HepG2 (cell line): ENCODE data around the gene UTP11. TPM values are rescaled to one million over a fixed set of nuclear protein-coding genes. Genes with fewer than 3 reads are reported as not detected.

Source experiments
- ATAC-seq: fragments of 200-7000 bp; cut with Tn5 transposase; 3 replicates; pipeline ENCODE4 v1.9.1; 2020; ENCODE audit warnings: mild to moderate bottlenecking, moderate library complexity
- BruUV-seq: library from RNA; stranded (reverse); fragments of 400-500 nt; replicated peaks from 2 replicates; lab custom pipeline; 2021; lab: Mats Ljungman, UMichigan
- CTCF ChIA-PET: fragments of 300-600 bp; formaldehyde crosslinking; extraction: SDS; loops from one replicate; lab custom pipeline; 2021; ENCODE audit warnings: low total read pairs, inconsistent platforms, low intra/inter-chr PET ratio; lab: Yijun Ruan, JAX
- POLR2A ChIA-PET: fragments of 350-600 bp; sonication (Branson Sonifier 250); formaldehyde crosslinking; loops from one replicate; lab custom pipeline; 2020; ENCODE audit warnings: antibody characterized with exemption, inconsistent platforms; lab: Yijun Ruan, JAX
- DNase-seq: peaks from one replicate; pipeline ENCODE4 v3.0.0-alpha.2; 2015; ENCODE audit warnings: low spot score
- FAIRE-seq: peaks from 3 replicates; lab custom pipeline; 2011; peaks lifted over from hg19 to GRCh38; lab: Jason Lieb, UNC
- H2AFZ ChIP-seq: one replicate; pipeline ENCODE4 v1.6.1; 2011; ENCODE audit warnings: low read length, inconsistent platforms
- H3K27ac ChIP-seq: fragments of 300-600 bp; 3 replicates; pipeline ENCODE4 v1.8.0; 2011; ENCODE audit warnings: mixed run types, mild to moderate bottlenecking, mixed read lengths, low read length, inconsistent platforms; ENCODE audit not compliant: insufficient read depth; ENCODE audit errors: extremely low read length
- H3K27me3 ChIP-seq, 2 experiments: fragments of 200-600 bp in 1 of 2; 2 replicates in 1 of 2; 3 replicates in 1 of 2; pipeline versions ENCODE4 v1.6.0 to v1.8.0; 2011; ENCODE audit warnings: low read length in 2 of 2, mild to moderate bottlenecking in 2 of 2, moderate library complexity in 2 of 2, inconsistent platforms in 1 of 2; ENCODE audit not compliant: insufficient read depth in 2 of 2, control insufficient read depth in 1 of 2
- H3K36me3 ChIP-seq, 2 experiments: fragments of 200-600 bp in 1 of 2; replicated peaks in 1 of 2; 2 replicates in 1 of 2; 3 replicates in 1 of 2; pipeline versions ENCODE4 v1.5.1 to v1.8.0; 2011; ENCODE audit warnings: low read length in 2 of 2, inconsistent platforms in 1 of 2; ENCODE audit not compliant: insufficient read depth in 2 of 2, control insufficient read depth in 1 of 2
- H3K4me1 ChIP-seq: 2 replicates; pipeline ENCODE4 v1.5.1; 2012; ENCODE audit warnings: low read length, inconsistent platforms; ENCODE audit not compliant: insufficient read depth
- H3K4me2 ChIP-seq: 2 replicates; pipeline ENCODE4 v1.6.0; 2011; ENCODE audit warnings: low read depth, low read length, inconsistent platforms
- H3K4me3 ChIP-seq, 3 experiments: fragments of 200-600 bp in 1 of 3; sonication (generic), shearing (Covaris generic) in 1 of 3; replicated peaks in 1 of 3; 2 replicates each; pipeline ENCODE4 v1.5.1; 2011 to 2016; ENCODE audit warnings: low read length in 3 of 3, inconsistent platforms in 2 of 3, low read depth in 2 of 3, mild to moderate bottlenecking in 2 of 3, control low read depth in 1 of 3, mixed read lengths in 1 of 3; ENCODE audit not compliant: insufficient read depth in 1 of 3
- H3K79me2 ChIP-seq: one replicate; pipeline ENCODE4 v1.6.1; 2011; ENCODE audit warnings: low read length, inconsistent platforms; ENCODE audit not compliant: insufficient read depth
- H3K9ac ChIP-seq: 2 replicates; pipeline ENCODE4 v1.6.0; 2011; ENCODE audit warnings: mild to moderate bottlenecking, low read depth, low read length, inconsistent platforms; ENCODE audit not compliant: insufficient read depth
- H3K9me3 ChIP-seq: 2 replicates; pipeline ENCODE4 v1.5.1; 2012; ENCODE audit warnings: mild to moderate bottlenecking, low read length
- H4K20me1 ChIP-seq: 2 replicates; pipeline ENCODE4 v1.6.0; 2011; ENCODE audit warnings: inconsistent platforms, mild to moderate bottlenecking, low read length, moderate library complexity; ENCODE audit not compliant: insufficient read depth
- CC2D1A ChIP-seq: sonication (generic); formaldehyde crosslinking; IDR thresholded peaks from 2 replicates; pipeline ENCODE4 v1.8.1; 2023; ENCODE audit warnings: mild to moderate bottlenecking, missing genetic modification reagents
- DBP ChIP-seq: sonication (generic); formaldehyde crosslinking; IDR thresholded peaks from 2 replicates; pipeline ENCODE4 v1.4.0; 2020; ENCODE audit warnings: missing genetic modification reagents; ENCODE audit errors: not compliant biosample characterization
- EEA1 ChIP-seq: sonication (generic); formaldehyde crosslinking; IDR thresholded peaks from 2 replicates; pipeline ENCODE4 v1.5.1; 2020; ENCODE audit warnings: mild to moderate bottlenecking, missing genetic modification reagents, borderline replicate concordance
- IRF1 ChIP-seq: sonication (generic); formaldehyde crosslinking; IDR thresholded peaks from 2 replicates; pipeline ENCODE4 v1.4.0; 2020; ENCODE audit warnings: low read depth, mild to moderate bottlenecking, missing genetic modification reagents
- KDM3A ChIP-seq: IDR thresholded peaks from 2 replicates; pipeline ENCODE4 v1.6.1; 2018; ENCODE audit warnings: low read depth, missing compliant biosample characterization
- PHB2 ChIP-seq: fragments of 450-650 bp; IDR thresholded peaks from 2 replicates; pipeline ENCODE4 v1.6.1; 2018; ENCODE audit not compliant: partially characterized antibody
- SMC3 ChIP-seq: IDR thresholded peaks from 2 replicates; pipeline ENCODE4 v1.6.1; 2011; ENCODE audit warnings: low read length, improper control_type of control experiment
- ZBTB33 ChIP-seq: sonication (generic); formaldehyde crosslinking; IDR thresholded peaks from 2 replicates; pipeline ENCODE4 v1.4.0; 2020; ENCODE audit warnings: missing genetic modification reagents
- ZGPAT ChIP-seq: IDR thresholded peaks from 2 replicates; pipeline ENCODE4 v1.6.1; 2016; ENCODE audit warnings: mild to moderate bottlenecking
- ZNF121 ChIP-seq: sonication (generic); formaldehyde crosslinking; IDR thresholded peaks from 2 replicates; pipeline ENCODE4 v1.5.0; 2020; ENCODE audit warnings: mild to moderate bottlenecking, missing genetic modification reagents
- ZNF143 ChIP-seq: sonication (generic); formaldehyde crosslinking; IDR thresholded peaks from 2 replicates; pipeline ENCODE4 v1.4.0; 2020; ENCODE audit warnings: missing genetic modification reagents
- ZNF180 ChIP-seq: sonication (generic); formaldehyde crosslinking; IDR thresholded peaks from 2 replicates; pipeline ENCODE4 v1.4.0; 2020; ENCODE audit warnings: low read depth, missing genetic modification reagents, borderline replicate concordance
- ZNF34 ChIP-seq: sonication (generic); formaldehyde crosslinking; IDR thresholded peaks from 2 replicates; pipeline ENCODE4 v1.4.0; 2020; ENCODE audit warnings: mild to moderate bottlenecking, missing genetic modification reagents, borderline replicate concordance
- ZNF660 ChIP-seq: sonication (generic); formaldehyde crosslinking; IDR thresholded peaks from 2 replicates; pipeline ENCODE4 v1.5.1; 2020; ENCODE audit warnings: mild to moderate bottlenecking, low read depth, missing genetic modification reagents, borderline replicate concordance
- ZNF770 ChIP-seq: sonication (generic); formaldehyde crosslinking; IDR thresholded peaks from 2 replicates; pipeline ENCODE4 v1.5.0; 2020; ENCODE audit warnings: mild to moderate bottlenecking, missing genetic modification reagents
- ZNF777 ChIP-seq: sonication (generic); formaldehyde crosslinking; IDR thresholded peaks from 2 replicates; pipeline ENCODE4 v1.4.0; 2020; ENCODE audit warnings: missing genetic modification reagents
- ZNF850 ChIP-seq: sonication (generic); formaldehyde crosslinking; conservative IDR thresholded peaks from 2 replicates; pipeline ENCODE4 v1.9.0; 2021; ENCODE audit warnings: mild to moderate bottlenecking, missing genetic modification reagents
- ZSCAN9 ChIP-seq: IDR thresholded peaks from 2 replicates; pipeline ENCODE4 v1.6.1; 2016; ENCODE audit warnings: borderline replicate concordance
- WGBS: methylation state at CpG from one replicate; pipeline ENCODE4 v1.1.6; 2017; ENCODE audit warnings: low lambda C conversion rate; 5-methylcytosine and 5-hydroxymethylcytosine counted together
- in situ Hi-C: cut with HindIII; loops from 2 replicates; pipeline ENCODE4 v1.10.0; 2017; ENCODE audit warnings: low pct_unique_long_range_greater_than_20kb; ENCODE audit not compliant: extremely low pct_ligation_motif_present
- intact Hi-C: fragments of 100-400 bp; cut with micrococcal nuclease; formaldehyde crosslinking; loops from one replicate; pipeline ENCODE4 v1.10.0; 2022; ENCODE audit not compliant: unreplicated experiment
- polyA plus RNA-seq, 8 experiments: library from polyadenylated mRNA; depleted of rRNA in 3 of 8; stranded (reverse) in 7 of 8; unstranded in 1 of 8; fragments of >200 nt; fragmentation: Illumina TruSeq in 4 of 8; extraction: Trizol in 4 of 8; gene quantifications; 2 replicates each; pipeline versions ENCODE4 v1.2.1 to v1.2.3, GENCODE V29; 2011 to 2016; ENCODE audit warnings: low read depth in 4 of 8, missing spikeins in 1 of 8, mixed read lengths in 1 of 8; ENCODE audit not compliant: insufficient read depth in 1 of 8
- total RNA-seq, 5 experiments: library from RNA; depleted of rRNA; stranded (reverse); fragments of >200 nt; fragmentation: Illumina TruSeq; extraction: Trizol; gene quantifications; 2 replicates each; pipeline ENCODE4 v1.2.3, GENCODE V29; 2016; ENCODE audit warnings: low read depth in 1 of 5

UTP11 gene
- total and polyA plus RNA-seq, 2 of the 13 experiments (the other 11 are each of a cell fraction or from before 2014, with no cell fraction given), result 13.5 to 44.8 TPM

GRCh38 chr1:37994886-37995566 is 17.5 kb upstream of the UTP11 start:
- BruUV-seq, result TSS peak; percentile 32
- POLR2A ChIA-PET, result no interaction called here
- Histone ChIP-seq H3K4me3 (no peak overlapping the region), H3K27ac (no peak overlapping the region), H3K27me3 (no peaks in the 10 kb centered on the region), H3K4me2 (no peak overlapping the region), H3K36me3 (peaks cover 8 to 15% of the 10 kb centered on the region in 2 experiments), H3K9me3 (no peaks in the 10 kb centered on the region), H3K9ac (no peak overlapping the region), H2AFZ (no peak overlapping the region), H3K79me2 (peaks cover 2% of the 10 kb centered on the region), H3K4me1 (peaks cover 18% of the 10 kb centered on the region), H4K20me1 (no peaks in the 10 kb centered on the region)
- no peak for ATAC-seq
- intact Hi-C loops (no loop called here), in situ Hi-C loops (no loop called here)
- WGBS, result 93% methylated on average over 11 of the region's 11 CpGs
- TF ChIP-seq ZNF777 (CRISPR knock-in tag) (no peak), ZNF660 (CRISPR knock-in tag) (no peak), PHB2 (no peak), SMC3 (no peak), ZSCAN9 (CRISPR knock-in tag) (no peak), ZBTB33 (no peak), ZNF121 (no peak), ZNF143 (CRISPR knock-in tag) (no peak), CC2D1A (CRISPR knock-in tag) (no peak), ZNF770 (no peak), EEA1 (CRISPR knock-in tag) (no peak), IRF1 (CRISPR knock-in tag) (no peak), ZNF34 (CRISPR knock-in tag) (no peak), DBP (CRISPR knock-in tag) (no peak), KDM3A (no peak), ZGPAT (CRISPR knock-in tag) (no peak), ZNF850 (CRISPR knock-in tag) (no peak), ZNF180 (CRISPR knock-in tag) (no peak)
- no peak for FAIRE-seq
- no peak for DNase-seq
- CTCF ChIA-PET, result no interaction called here
